ENCODE data around the gene ATXN7L1. TPM values are rescaled to one million over a fixed set of nuclear protein-coding genes. Genes with fewer than 3 reads are reported as not detected.
A peak's percentile ranks its signal among the peaks of the same experiment; 100 is the strongest.

Gene ATXN7L1
- total and polyA plus RNA-seq, 2 of the 13 experiments (the other 11 are each of a cell fraction or from before 2014, with no cell fraction given), result 4.1 to 7.8 TPM

GRCh38 chr7:105876964-105877601 is 684 bp upstream of the ATXN7L1 start (continued):
- TF ChIP-seq ZXDC (CRISPR knock-in tag; IDR thresholded peaks at IDR 0.05) (peak; percentile 46; the same call in 1 of the 2 replicates), ZNF331 (CRISPR knock-in tag; IDR thresholded peaks at IDR 0.05) (peak; percentile 23; the same call in 1 of the 2 replicates), ZNF484 (CRISPR knock-in tag; IDR thresholded peaks at IDR 0.05; ENCODE audit: borderline replicate concordance, low read depth) (no peak), KLF9 (CRISPR knock-in tag; IDR thresholded peaks at IDR 0.05; ENCODE audit: low read depth) (no peak), SOX6 (IDR thresholded peaks at IDR 0.05) (no peak), SOX6 (CRISPR knock-in tag; IDR thresholded peaks at IDR 0.05) (no peak; the same call in 1 of the 2 replicates), ZNF280D (CRISPR knock-in tag; IDR thresholded peaks at IDR 0.05) (0 out of 2 replicates have a peak, but pooled peaks have one; percentile 32), ZNF280B (CRISPR knock-in tag; IDR thresholded peaks at IDR 0.05; ENCODE audit: borderline replicate concordance) (0 out of 2 replicates have a peak, but pooled peaks have one; percentile 19), ZKSCAN1 (IDR thresholded peaks at IDR 0.05; ENCODE audit: low read length) (no peak), HIC2 (CRISPR knock-in tag; IDR thresholded peaks at IDR 0.05; ENCODE audit: low read depth) (no peak), KMT2B (CRISPR knock-in tag; IDR thresholded peaks at IDR 0.05) (peak; percentile 64; the same call in 1 of the 2 replicates), ZNF800 (CRISPR knock-in tag; IDR thresholded peaks at IDR 0.05) (peak; percentile 63), JUND (CRISPR knock-in tag; IDR thresholded peaks at IDR 0.05) (no peak), ZNF720 (CRISPR knock-in tag; IDR thresholded peaks at IDR 0.05) (no peak), ZNF556 (CRISPR knock-in tag; IDR thresholded peaks at IDR 0.05; ENCODE audit: borderline replicate concordance) (no peak), PAX8 (CRISPR knock-in tag; IDR thresholded peaks at IDR 0.05; ENCODE audit: borderline replicate concordance) (no peak), ZNF597 (CRISPR knock-in tag; IDR thresholded peaks at IDR 0.05) (no peak)
